H1 (cell line): Measurements from ENCODE around the gene ZNF286A. TPM values are rescaled to one million over a fixed set of nuclear protein-coding genes. Genes with fewer than 3 reads are reported as not detected.

ENCODE experiments used
- ASH2L ChIP-seq: fragments of 200-600, 300-600 bp; sonication (generic); IDR thresholded peaks from one replicate; pipeline ENCODE4 v1.7.1; 2017; ENCODE audit warnings: low read length
- ATF2 ChIP-seq: IDR thresholded peaks from 2 replicates; pipeline ENCODE4 v1.6.1; 2012; ENCODE audit warnings: low read length, inconsistent platforms
- ATF3 ChIP-seq: IDR thresholded peaks from 2 replicates; pipeline ENCODE4 v1.6.1; 2011; ENCODE audit warnings: low read depth, mild to moderate bottlenecking, low read length; ENCODE audit not compliant: insufficient read depth
- BRCA1 ChIP-seq: IDR thresholded peaks from 2 replicates; pipeline ENCODE4 v1.6.1; 2012; ENCODE audit warnings: low read depth, low read length, improper control_type of control experiment
- EGR1 ChIP-seq: IDR thresholded peaks from 2 replicates; pipeline ENCODE4 v1.6.1; 2011; ENCODE audit warnings: low read depth, low read length, borderline replicate concordance
- FOSL1 ChIP-seq: IDR thresholded peaks from 2 replicates; pipeline ENCODE4 v1.6.1; 2011; ENCODE audit warnings: mild to moderate bottlenecking, low read depth, low read length, moderate library complexity; ENCODE audit not compliant: insufficient read depth
- GTF2F1 ChIP-seq: IDR thresholded peaks from 2 replicates; pipeline ENCODE4 v1.6.1; 2012; ENCODE audit warnings: low read depth, low read length, improper control_type of control experiment, borderline replicate concordance
- JUN ChIP-seq: IDR thresholded peaks from 2 replicates; pipeline ENCODE4 v1.6.1; 2011; ENCODE audit warnings: low read depth, mild to moderate bottlenecking, improper control_type of control experiment, low read length
- KDM1A ChIP-seq: fragments of 200-600, 300-600 bp; sonication (generic); IDR thresholded peaks from 2 replicates; pipeline ENCODE4 v1.7.1; 2016; ENCODE audit warnings: mild to moderate bottlenecking, low read length, borderline replicate concordance
- POLR2A ChIP-seq, 2 experiments: IDR thresholded peaks; 1 replicate in 1 of 2; 2 replicates in 1 of 2; pipeline ENCODE4 v1.6.1; 2011; ENCODE audit warnings: low read depth in 2 of 2, low read length in 2 of 2, mild to moderate bottlenecking in 2 of 2; ENCODE audit errors: control extremely low read depth in 1 of 2
- SAP30 ChIP-seq: fragments of 300-600 bp; sonication (generic); IDR thresholded peaks from 2 replicates; pipeline ENCODE4 v1.7.1; 2012; ENCODE audit warnings: low read length, moderate library complexity, mild to moderate bottlenecking, inconsistent platforms; ENCODE audit not compliant: insufficient read depth, insufficient replicate concordance
- SIX5 ChIP-seq: IDR thresholded peaks from 2 replicates; pipeline ENCODE4 v1.6.1; 2011; ENCODE audit warnings: mild to moderate bottlenecking, low read depth, low read length
- USF2 ChIP-seq: IDR thresholded peaks from 2 replicates; pipeline ENCODE4 v1.6.1; 2011; ENCODE audit warnings: low read length, improper control_type of control experiment
- ZNF274 ChIP-seq: IDR thresholded peaks from 2 replicates; pipeline ENCODE4 v1.7.0; 2012; ENCODE audit warnings: low read length, borderline replicate concordance; ENCODE audit errors: extremely low read depth
- polyA plus RNA-seq, 7 experiments: library from polyadenylated mRNA; depleted of rRNA in 3 of 7; stranded (reverse) in 5 of 7; unstranded in 2 of 7; fragments of >200 nt in 5 of 7; fragments of 200-250 nt in 2 of 7; gene quantifications; 1 replicate in 5 of 7; 2 replicates in 1 of 7; 4 replicates in 1 of 7; pipeline versions ENCODE4 v1.2.1 to v1.2.3, GENCODE V29; 2011 to 2013; ENCODE audit warnings: missing spikeins in 2 of 7, mixed read lengths in 2 of 7
- total RNA-seq: library from RNA; stranded (reverse); fragmentation: NEBNext Ultra II Directional; extraction: Animal tissue kit (Norgen Biotek cat#: 25700); gene quantifications from 2 replicates; pipeline ENCODE4 v1.2.1, GENCODE V29; 2021

ZNF286A gene
- total and polyA plus RNA-seq, 2 of the 8 experiments (the other 6 are each of a cell fraction or from before 2014, with no cell fraction given) = 18.2 to 100.0 TPM

GRCh38 chr17:15651583-15652110, 47.9 kb upstream of the ZNF286A start (continued):
- TF ChIP-seq ATF2 = no peak
- peak; percentile 61 for TF ChIP-seq USF2
- no peak for TF ChIP-seq JUN
- no peak for TF ChIP-seq ATF3
- TF ChIP-seq FOSL1 = no peak
- no peak for TF ChIP-seq SAP30
- no peak for TF ChIP-seq SIX5
- no peak for TF ChIP-seq BRCA1
- no peak for TF ChIP-seq EGR1
- no peak for TF ChIP-seq ASH2L
- TF ChIP-seq ZNF274 = no peak
- no peak for TF ChIP-seq GTF2F1
- no peak for TF ChIP-seq KDM1A
- peak in 1 of 2 experiments; percentile 33; a peak in 1 of 3 replicates for TF ChIP-seq POLR2A (IDR thresholded peaks at IDR 0.05; ENCODE audit: control extremely low read depth in 1 of 2, low read depth in 2 of 2, low read length in 2 of 2)
